H1 (cell line): ENCODE measurements around the gene SLC27A1. TPM values are rescaled to one million over a fixed set of nuclear protein-coding genes. Genes with fewer than 3 reads are reported as not detected.

Source experiments
- CBX5 ChIP-seq: fragments of 300-800, 300-1000 bp; sonication (generic); IDR thresholded peaks from 2 replicates; pipeline ENCODE4 v1.7.1; 2016; ENCODE audit warnings: antibody characterized with exemption, low read length, low read depth
- JUND ChIP-seq: IDR thresholded peaks from 2 replicates; pipeline ENCODE4 v1.6.1; 2011; ENCODE audit warnings: mild to moderate bottlenecking, improper control_type of control experiment, low read length
- TAF1 ChIP-seq: IDR thresholded peaks from 2 replicates; pipeline ENCODE4 v1.6.1; 2011; ENCODE audit warnings: mild to moderate bottlenecking, low read depth, low read length
- TCF12 ChIP-seq: IDR thresholded peaks from 2 replicates; pipeline ENCODE4 v1.6.1; 2011; ENCODE audit warnings: low read depth, mild to moderate bottlenecking, low read length
- YY1 ChIP-seq: IDR thresholded peaks from 2 replicates; pipeline ENCODE4 v1.6.1; 2011; ENCODE audit warnings: low read depth, mild to moderate bottlenecking, low read length
- polyA plus RNA-seq, 7 experiments: library from polyadenylated mRNA; depleted of rRNA in 3 of 7; stranded (reverse) in 5 of 7; unstranded in 2 of 7; fragments of >200 nt in 5 of 7; fragments of 200-250 nt in 2 of 7; gene quantifications; 1 replicate in 5 of 7; 2 replicates in 1 of 7; 4 replicates in 1 of 7; pipeline versions ENCODE4 v1.2.1 to v1.2.3, GENCODE V29; 2011 to 2013; ENCODE audit warnings: missing spikeins in 2 of 7, mixed read lengths in 2 of 7
- total RNA-seq: library from RNA; stranded (reverse); fragmentation: NEBNext Ultra II Directional; extraction: Animal tissue kit (Norgen Biotek cat#: 25700); gene quantifications from 2 replicates; pipeline ENCODE4 v1.2.1, GENCODE V29; 2021

SLC27A1 gene
- total and polyA plus RNA-seq, 2 of the 8 experiments (the other 6 are each of a cell fraction or from before 2014, with no cell fraction given) = 7.5 to 9.1 TPM

GRCh38 chr19:17441241-17442021 lies 28.9 kb upstream of the SLC27A1 start (continued):
- no peak for TF ChIP-seq CBX5
- no peak for TF ChIP-seq TAF1
- TF ChIP-seq JUND = no peak
- peak; percentile 24; the same call in 1 of the 2 replicates for TF ChIP-seq YY1
- no peak for TF ChIP-seq TCF12
